Measurements from ENCODE around the gene MFSD12.

The MFSD12 gene

GRCh38 chr19:3555653-3556422 lies 1.5 kb downstream of the MFSD12 start:
- TF ChIP-seq CTCF (IDR thresholded peaks at IDR 0.05; ENCODE audit: control insufficient read depth, insufficient read depth, low read depth, low read length, missing control alignments): no peak
- DNase-seq (ENCODE audit: low read depth): no peak
- peak overlapping the region; percentile 81 for H3K4me3 ChIP-seq (ENCODE audit: control insufficient read depth, low read depth, low read length)

- DNase-seq (ENCODE audit: low read depth): no peak
- no peak overlapping the region for H3K4me3 ChIP-seq (ENCODE audit: control insufficient read depth, low read depth, low read length)
- TF ChIP-seq CTCF (IDR thresholded peaks at IDR 0.05; ENCODE audit: control insufficient read depth, insufficient read depth, low read depth, low read length, missing control alignments): no peak
Observed at GRCh38 chr19:3554254-3555083, 2.9 kb downstream of the MFSD12 start.

- no peak for TF ChIP-seq CTCF (IDR thresholded peaks at IDR 0.05; ENCODE audit: control insufficient read depth, insufficient read depth, low read depth, low read length, missing control alignments)
- H3K4me3 ChIP-seq (ENCODE audit: control insufficient read depth, low read depth, low read length): no peak overlapping the region
- no peak for DNase-seq (ENCODE audit: low read depth)
Observed at GRCh38 chr19:3551792-3552095, 5.6 kb downstream of the MFSD12 start.

- H3K4me3 ChIP-seq (ENCODE audit: control insufficient read depth, low read depth, low read length): no peak overlapping the region
- no peak for TF ChIP-seq CTCF (IDR thresholded peaks at IDR 0.05; ENCODE audit: control insufficient read depth, insufficient read depth, low read depth, low read length, missing control alignments)
- DNase-seq (ENCODE audit: low read depth): no peak
Observed at GRCh38 chr19:3550947-3551791, 6.2 kb downstream of the MFSD12 start.

- no peak overlapping the region for H3K4me3 ChIP-seq (ENCODE audit: control insufficient read depth, low read depth, low read length)
- no peak for DNase-seq (ENCODE audit: low read depth)
- no peak for TF ChIP-seq CTCF (IDR thresholded peaks at IDR 0.05; ENCODE audit: control insufficient read depth, insufficient read depth, low read depth, low read length, missing control alignments)
Observed at GRCh38 chr19:3549816-3550215, 7.6 kb downstream of the MFSD12 start.

- no peak for DNase-seq (ENCODE audit: low read depth)
- no peak for TF ChIP-seq CTCF (IDR thresholded peaks at IDR 0.05; ENCODE audit: control insufficient read depth, insufficient read depth, low read depth, low read length, missing control alignments)
- H3K4me3 ChIP-seq (ENCODE audit: control insufficient read depth, low read depth, low read length): no peak overlapping the region
Observed at GRCh38 chr19:3548606-3549005, 8.8 kb downstream of the MFSD12 start.

Measured in AG09309 (cell line).